ENCODE data around the gene SLC12A8. TPM values are rescaled to one million over a fixed set of nuclear protein-coding genes. Genes with fewer than 3 reads are reported as not detected.
"Not testable (repeated sequence)": the region's sequence is repeated elsewhere in the genome, so short reads cannot be mapped to it uniquely, and the experiment has no call there.

Gene SLC12A8
- total RNA-seq, 4 donors from 2014 or later, result 0.26 to 4.7 (median 0.58) TPM; not detected in 1

GRCh38 chr3:125098611-125099291 lies 113.8 kb downstream of the SLC12A8 start:
- no peaks in the 10 kb centered on the region for H3K4me1 ChIP-seq
- TF ChIP-seq CTCF (IDR thresholded peaks at IDR 0.05) (no peak), POLR2A (IDR thresholded peaks at IDR 0.05) (no peak)
- intact Hi-C loops (cut with DNase I; ENCODE audit: low total_unique reads), result no loop called here
- no peak overlapping the region for H3K27ac ChIP-seq
- no peaks in the 10 kb centered on the region for H3K36me3 ChIP-seq
- H3K27me3 ChIP-seq, result no peaks in the 10 kb centered on the region
- H3K9me3 ChIP-seq, result peaks cover 0 to 7% of the 10 kb centered on the region in 2 donors
- no peak for DNase-seq
- no peak overlapping the region for H3K4me3 ChIP-seq

- H3K36me3 ChIP-seq, result no peaks in the 10 kb centered on the region
- H3K4me1 ChIP-seq, result no peaks in the 10 kb centered on the region
- intact Hi-C loops (cut with DNase I; ENCODE audit: low total_unique reads), result no loop called here
- no peak overlapping the region for H3K4me3 ChIP-seq
- no peak for DNase-seq
- no peak overlapping the region for H3K27ac ChIP-seq
- H3K27me3 ChIP-seq, result no peaks in the 10 kb centered on the region
- TF ChIP-seq CTCF (IDR thresholded peaks at IDR 0.05) (no peak), POLR2A (IDR thresholded peaks at IDR 0.05) (no peak)
- H3K9me3 ChIP-seq, result no peaks in the 10 kb centered on the region
Measured at GRCh38 chr3:125090649-125091048, 121.9 kb downstream of the SLC12A8 start.

- TF ChIP-seq CTCF (IDR thresholded peaks at IDR 0.05) (no peak), POLR2A (IDR thresholded peaks at IDR 0.05) (no peak)
- Histone ChIP-seq H3K4me3 (no peak overlapping the region), H3K27ac (no peak overlapping the region), H3K27me3 (no peaks in the 10 kb centered on the region), H3K9me3 (no peaks in the 10 kb centered on the region), H3K36me3 (no peaks in the 10 kb centered on the region), H3K4me1 (no peaks in the 10 kb centered on the region)
- no peak for DNase-seq
- intact Hi-C loops (cut with DNase I; ENCODE audit: low total_unique reads), result no loop called here
Measured at GRCh38 chr3:125087768-125088391, 124.7 kb downstream of the SLC12A8 start.

GRCh38 chr3:125085166-125085565 lies 127.4 kb downstream of the SLC12A8 start:
- Histone ChIP-seq H3K4me1 (no peaks in the 10 kb centered on the region), H3K4me3 (no peak overlapping the region), H3K36me3 (no peaks in the 10 kb centered on the region), H3K27ac (no peak overlapping the region), H3K9me3 (no peaks in the 10 kb centered on the region), H3K27me3 (no peaks in the 10 kb centered on the region)
- DNase-seq, result no peak
- intact Hi-C loops (cut with DNase I; ENCODE audit: low total_unique reads), result no loop called here
- TF ChIP-seq CTCF (IDR thresholded peaks at IDR 0.05) (no peak), POLR2A (IDR thresholded peaks at IDR 0.05) (no peak)

GRCh38 chr3:125083776-125084175 lies 128.8 kb downstream of the SLC12A8 start:
- Histone ChIP-seq H3K27ac (no peak overlapping the region), H3K9me3 (no peaks in the 10 kb centered on the region), H3K4me1 (no peaks in the 10 kb centered on the region), H3K27me3 (no peaks in the 10 kb centered on the region), H3K4me3 (no peak overlapping the region), H3K36me3 (no peaks in the 10 kb centered on the region)
- DNase-seq, result no peak
- no peak for TF ChIP-seq POLR2A (IDR thresholded peaks at IDR 0.05)
- TF ChIP-seq CTCF (IDR thresholded peaks at IDR 0.05), result no peak
- intact Hi-C loops (cut with DNase I; ENCODE audit: low total_unique reads), result no loop called here

GRCh38 chr3:125082339-125082738 lies 130.2 kb downstream of the SLC12A8 start:
- H3K4me1 ChIP-seq; H3K4me3 ChIP-seq; intact Hi-C loops (cut with DNase I; ENCODE audit: low total_unique reads): not testable (repeated sequence)

More at GRCh38 chr3:125082339-125082738, 130.2 kb downstream of the SLC12A8 start:
- DNase-seq, H3K9me3 ChIP-seq, H3K27ac ChIP-seq, H3K27me3 ChIP-seq, H3K36me3 ChIP-seq: not testable (repeated sequence)
